HCT116 (cell line): ENCODE measurements around the gene MAPK8IP3. TPM values are rescaled to one million over a fixed set of nuclear protein-coding genes. Genes with fewer than 3 reads are reported as not detected.

Experiments
- ATAC-seq: fragments of 200-7000 bp; cut with Tn5 transposase; 2 replicates; pipeline ENCODE4 v1.9.1; 2020; ENCODE audit warnings: mild to moderate bottlenecking, moderate library complexity
- BruUV-seq: library from RNA; stranded (reverse); fragments of 400-500 nt; replicated peaks from 2 replicates; lab custom pipeline; 2021; lab: Mats Ljungman, UMichigan
- CTCF ChIA-PET: fragments of 300-600 bp; sonication (Branson Sonifier 250); formaldehyde crosslinking; loops from one replicate; lab custom pipeline; 2021; ENCODE audit warnings: antibody characterized with exemption; lab: Charles Lee
- POLR2A ChIA-PET: fragments of 300-600, 350-600 bp; sonication (Branson Sonifier 250); formaldehyde crosslinking; loops from one replicate; lab custom pipeline; 2021; ENCODE audit warnings: antibody characterized with exemption; lab: Charles Lee
- RAD21 ChIA-PET, 2 experiments: fragments of 300-600 bp; sonication (Branson Sonifier 250); formaldehyde crosslinking; loops; one replicate each; lab custom pipeline; 2023; ENCODE audit warnings: low total read pairs in 2 of 2; ENCODE audit not compliant: uncharacterized antibody in 2 of 2, unreplicated experiment in 2 of 2, low non-redundant PET in 1 of 2; lab: Charles Lee
- DNase-seq: peaks from one replicate; pipeline ENCODE4 v3.0.0-alpha.2; 2010; ENCODE audit warnings: low read depth, low spot score
- H2AFZ ChIP-seq: fragments of 200-600 bp; shearing (Covaris generic), sonication (generic); 2 replicates; pipeline ENCODE4 v1.6.1; 2017; ENCODE audit warnings: low read depth, mixed run types, mixed read lengths, antibody characterized with exemption, low read length; ENCODE audit not compliant: poor library complexity, severe bottlenecking
- H3K27ac ChIP-seq: 2 replicates; pipeline ENCODE4 v1.5.1; 2012; ENCODE audit warnings: low read depth, low read length
- H3K27me3 ChIP-seq: fragments of 200-600 bp; sonication (generic); 2 replicates; pipeline ENCODE4 v1.6.1; 2016; ENCODE audit warnings: mixed run types, low read length, mixed read lengths; ENCODE audit not compliant: insufficient read depth
- H3K36me3 ChIP-seq, 2 experiments: fragments of 200-500 bp in 1 of 2; fragments of 200-600 bp in 1 of 2; sonication (Bioruptor generic) in 1 of 2; sonication (generic) in 1 of 2; 2 replicates each; pipeline versions ENCODE4 v1.5.1 to v1.6.1; 2014 to 2016; ENCODE audit warnings: low read length in 2 of 2, inconsistent platforms in 1 of 2, mixed read lengths in 1 of 2, mixed run types in 1 of 2; ENCODE audit not compliant: insufficient read depth in 2 of 2, control insufficient read depth in 1 of 2
- H3K4me1 ChIP-seq, 2 experiments: fragments of 200-600 bp in 1 of 2; sonication (generic) in 1 of 2; 2 replicates each; pipeline versions ENCODE4 v1.5.1 to v1.6.1; 2012 to 2017; ENCODE audit warnings: low read length in 2 of 2, inconsistent platforms in 1 of 2, mild to moderate bottlenecking in 1 of 2, mixed read lengths in 1 of 2, mixed run types in 1 of 2, moderate library complexity in 1 of 2; ENCODE audit not compliant: insufficient read depth in 2 of 2, control insufficient read depth in 1 of 2
- H3K4me2 ChIP-seq: fragments of 200-600 bp; sonication (generic); 2 replicates; pipeline ENCODE4 v1.6.1; 2017; ENCODE audit warnings: mixed run types, low read length, mixed read lengths
- H3K4me3 ChIP-seq, 2 experiments: fragments of 200-600 bp in 1 of 2; sonication (generic) in 1 of 2; replicated peaks in 1 of 2; 2 replicates each; pipeline ENCODE4 v1.5.1; 2011 to 2016; ENCODE audit warnings: low read length in 2 of 2, control low read depth in 1 of 2, low read depth in 1 of 2, mild to moderate bottlenecking in 1 of 2, mixed read lengths in 1 of 2, mixed run types in 1 of 2
- H3K79me2 ChIP-seq: fragments of 200-600 bp; sonication (generic); 2 replicates; pipeline ENCODE4 v1.6.1; 2017; ENCODE audit warnings: mild to moderate bottlenecking, mixed run types, low read length, moderate library complexity, mixed read lengths; ENCODE audit not compliant: insufficient read depth
- H3K9ac ChIP-seq: fragments of 200-600 bp; sonication (generic); 2 replicates; pipeline ENCODE4 v1.6.1; 2016; ENCODE audit warnings: low read length, mixed read lengths
- H3K9me2 ChIP-seq: fragments of 200-600 bp; sonication (generic), shearing (Covaris generic); 2 replicates; pipeline ENCODE4 v1.6.1; 2017; ENCODE audit warnings: mixed run types, mild to moderate bottlenecking, moderate library complexity; ENCODE audit not compliant: insufficient read depth
- H3K9me3 ChIP-seq, 2 experiments: fragments of 200-500 bp in 1 of 2; fragments of 200-600 bp in 1 of 2; sonication (Bioruptor generic) in 1 of 2; sonication (generic) in 1 of 2; 2 replicates each; pipeline ENCODE4 v1.6.1; 2014 to 2017; ENCODE audit warnings: low read length in 2 of 2, mixed read lengths in 2 of 2, inconsistent platforms in 1 of 2, low read depth in 1 of 2, mild to moderate bottlenecking in 1 of 2, mixed run types in 1 of 2, moderate library complexity in 1 of 2; ENCODE audit not compliant: control insufficient read depth in 1 of 2, insufficient read depth in 1 of 2
- H4K20me1 ChIP-seq: fragments of 200-600 bp; sonication (generic), shearing (Covaris generic); 2 replicates; pipeline ENCODE4 v1.6.1; 2017; ENCODE audit warnings: mixed run types, mild to moderate bottlenecking, moderate library complexity; ENCODE audit not compliant: insufficient read depth
- ATF3 ChIP-seq: IDR thresholded peaks from 2 replicates; pipeline ENCODE4 v1.6.1; 2012
- CBX3 ChIP-seq: IDR thresholded peaks from 2 replicates; pipeline ENCODE4 v1.6.1; 2012; ENCODE audit warnings: low read depth
- EGR1 ChIP-seq: IDR thresholded peaks from 2 replicates; pipeline ENCODE4 v1.6.1; 2012; ENCODE audit warnings: low read depth
- ELF1 ChIP-seq: IDR thresholded peaks from 2 replicates; pipeline ENCODE4 v1.6.1; 2012; ENCODE audit warnings: low read depth, borderline replicate concordance
- EZH2 ChIP-seq: fragments of 200-600 bp; sonication (generic); IDR thresholded peaks from 2 replicates; pipeline ENCODE4 v1.6.1; 2017; ENCODE audit warnings: antibody characterized with exemption, mixed run types
- FOSL1 ChIP-seq: IDR thresholded peaks from 2 replicates; pipeline ENCODE4 v1.6.1; 2012; ENCODE audit warnings: low read depth
- JUND ChIP-seq: IDR thresholded peaks from 2 replicates; pipeline ENCODE4 v1.6.1; 2012
- POLR2A ChIP-seq: IDR thresholded peaks from 2 replicates; pipeline ENCODE4 v1.7.0; 2011; ENCODE audit warnings: borderline replicate concordance; ENCODE audit not compliant: insufficient read depth, insufficient read length; ENCODE audit errors: extremely low read depth
- POLR2AphosphoS5 ChIP-seq: IDR thresholded peaks from 2 replicates; pipeline ENCODE4 v1.6.1; 2011; ENCODE audit warnings: mild to moderate bottlenecking, low read depth, low read length, moderate library complexity
- RAD21 ChIP-seq: IDR thresholded peaks from 2 replicates; pipeline ENCODE4 v1.6.1; 2012; ENCODE audit warnings: low read depth, mild to moderate bottlenecking
- SP1 ChIP-seq: IDR thresholded peaks from 2 replicates; pipeline ENCODE4 v1.6.1; 2012; ENCODE audit warnings: low read depth
- ZBTB33 ChIP-seq: IDR thresholded peaks from 2 replicates; pipeline ENCODE4 v1.6.1; 2011; ENCODE audit warnings: mild to moderate bottlenecking, low read length, moderate library complexity; ENCODE audit not compliant: insufficient replicate concordance; ENCODE audit errors: extremely low read depth
- ZFX ChIP-seq: fragments of 450-650 bp; IDR thresholded peaks from 2 replicates; pipeline ENCODE4 v1.6.1; 2017
- intact Hi-C: fragments of 100-400 bp; cut with micrococcal nuclease; formaldehyde crosslinking; loops from 2 replicates; pipeline ENCODE4 v1.10.0; 2022
- total RNA-seq: library from RNA; stranded (reverse); gene quantifications from one replicate; pipeline ENCODE4 v1.2.1, GENCODE V29; 2021; ENCODE audit not compliant: unreplicated experiment

MAPK8IP3 gene
- total RNA-seq, 1 experiment from 2014 or later, result 75.3 TPM

- H3K9ac ChIP-seq, result no peak overlapping the region
- no peak overlapping the region for H3K4me3 ChIP-seq
- no peaks in the 10 kb centered on the region; the same call in 1 of the 2 replicates for H4K20me1 ChIP-seq
- peaks cover 5 to 33% of the 10 kb centered on the region in 2 experiments; a peak in 2 of 4 replicates for H3K36me3 ChIP-seq
- BruUV-seq, result no TSS peak
- H3K27me3 ChIP-seq, result no peaks in the 10 kb centered on the region
- H2AFZ ChIP-seq, result no peak overlapping the region
- H3K4me2 ChIP-seq, result no peak overlapping the region
- TF ChIP-seq POLR2A (no peak), SP1 (no peak), FOSL1 (no peak), ZFX (no peak), POLR2AphosphoS5 (no peak), RAD21 (no peak)
- no peaks in the 10 kb centered on the region for H3K9me2 ChIP-seq
- no peak for ATAC-seq
- no peak for DNase-seq
- H3K9me3 ChIP-seq, result no peaks in the 10 kb centered on the region
- peaks cover 8 to 27% of the 10 kb centered on the region in 2 experiments for H3K4me1 ChIP-seq
- intact Hi-C loops, result no loop called here
- ChIA-PET CTCF (no interaction called here), RAD21 (no interaction called here), POLR2A (no interaction called here)
- H3K79me2 ChIP-seq, result peaks cover 72% of the 10 kb centered on the region
- no peak overlapping the region for H3K27ac ChIP-seq
These were observed 25.6 kb upstream of the MAPK8IP3 start for GRCh38 chr16:1680361-1680760.

- DNase-seq (no peak), ATAC-seq (no peak)
- Histone ChIP-seq H3K27me3 (no peaks in the 10 kb centered on the region), H3K27ac (no peak overlapping the region), H3K4me2 (no peak overlapping the region), H3K4me1 (peaks cover 8 to 31% of the 10 kb centered on the region in 2 experiments), H3K9ac (no peak overlapping the region), H3K79me2 (peaks cover 79% of the 10 kb centered on the region), H4K20me1 (no peaks in the 10 kb centered on the region; the same call in 1 of the 2 replicates), H3K36me3 (peaks cover 7 to 35% of the 10 kb centered on the region in 2 experiments; a peak in 3 of 4 replicates), H2AFZ (no peak overlapping the region), H3K4me3 (no peak overlapping the region), H3K9me2 (no peaks in the 10 kb centered on the region), H3K9me3 (no peaks in the 10 kb centered on the region)
- intact Hi-C loops, result no loop called here
- no TSS peak for BruUV-seq
- RAD21 ChIA-PET, result no interaction called here
- CTCF ChIA-PET, result interaction anchor here (1.6 kb wide), 1 partner anchor 25 kb away, joined by 4 read pairs; the partner anchor contains the start of gene MAPK8IP3
- TF ChIP-seq SP1 (no peak), ELF1 (no peak), RAD21 (no peak), JUND (no peak), EGR1 (no peak), CBX3 (no peak), ATF3 (no peak), EZH2 (no peak), ZBTB33 (no peak), ZFX (no peak), FOSL1 (no peak)
- POLR2A ChIA-PET, result no interaction called here
These were observed 25.0 kb upstream of the MAPK8IP3 start for GRCh38 chr16:1681032-1681431.
